Fibroblast of skin of right quadriceps (primary cell): Measurements from ENCODE around the gene CAMKV.
A peak's percentile ranks its signal among the peaks of the same experiment; 100 is the strongest.
"Not testable (repeated sequence)": the region's sequence is repeated elsewhere in the genome, so short reads cannot be mapped to it uniquely, and the experiment has no call there.

Experiments
- DNase-seq: peaks from one replicate; pipeline ENCODE4 v3.0.0-alpha.2; 2013

Gene CAMKV

GRCh38 chr3:49869525-49870126, at the start of gene CAMKV:
CAMKV (minus strand) TSS chr3:49869906; CDS start chr3:49862388, 7,518 bp downstream.
- no peak for DNase-seq

GRCh38 chr3:49917806-49918590, 48.3 kb upstream of the CAMKV start:
- DNase-seq, result not testable (repeated sequence)

GRCh38 chr3:49916686-49917085, 47.0 kb upstream of the CAMKV start:
- DNase-seq, result peak; percentile 58

- DNase-seq, result no peak
Observed at GRCh38 chr3:49914906-49915305, 45.2 kb upstream of the CAMKV start.

GRCh38 chr3:49912881-49913281, 43.2 kb upstream of the CAMKV start:
- DNase-seq, result no peak

- no peak for DNase-seq
Observed at GRCh38 chr3:49911611-49912010, 41.9 kb upstream of the CAMKV start.

- no peak for DNase-seq
Observed at GRCh38 chr3:49911124-49911420, 41.4 kb upstream of the CAMKV start.

- no peak for DNase-seq
Observed at GRCh38 chr3:49910409-49911123, 40.9 kb upstream of the CAMKV start.

GRCh38 chr3:49908373-49909199, 38.9 kb upstream of the CAMKV start:
- no peak for DNase-seq

- peak; percentile 45 for DNase-seq
Observed at GRCh38 chr3:49906073-49906743, 36.5 kb upstream of the CAMKV start.

- not testable (repeated sequence) for DNase-seq
Observed at GRCh38 chr3:49904448-49904847, 34.7 kb upstream of the CAMKV start.

- DNase-seq, result peak; percentile 19
Observed at GRCh38 chr3:49903451-49904424, 34.0 kb upstream of the CAMKV start, which contains the start of gene MST1R. MST1R (minus strand) TSS chr3:49903873; CDS start chr3:49903609, 264 bp downstream.

- no peak for DNase-seq
Observed at GRCh38 chr3:49902511-49903345, 33.0 kb upstream of the CAMKV start.

- DNase-seq, result no peak
Observed at GRCh38 chr3:49901366-49902339, 31.9 kb upstream of the CAMKV start.

GRCh38 chr3:49900491-49901153, 30.9 kb upstream of the CAMKV start:
- DNase-seq, result no peak

- no peak for DNase-seq
Observed at GRCh38 chr3:49899815-49900214, 30.1 kb upstream of the CAMKV start.

GRCh38 chr3:49898991-49899390, 29.3 kb upstream of the CAMKV start:
- DNase-seq, result no peak

GRCh38 chr3:49896345-49896744, 26.6 kb upstream of the CAMKV start:
- no peak for DNase-seq
